IMR-90 (cell line): Measurements from ENCODE around the gene PGK1. TPM values are rescaled to one million over a fixed set of nuclear protein-coding genes. Genes with fewer than 3 reads are reported as not detected.

Experiments used
- ATAC-seq: fragments of 200-7000 bp; cut with Tn5 transposase; 2 replicates; pipeline ENCODE4 v1.9.1; 2020; ENCODE audit warnings: low read depth, mild to moderate bottlenecking, moderate library complexity
- BruUV-seq: library from RNA; stranded (reverse); fragments of 400-500 nt; replicated peaks from 2 replicates; lab custom pipeline; 2021; lab: Mats Ljungman, UMichigan
- CTCF ChIA-PET: fragments of 300-600 bp; formaldehyde crosslinking; extraction: SDS; loops from one replicate; lab custom pipeline; 2021; ENCODE audit warnings: antibody characterized with exemption; lab: Yijun Ruan, JAX
- POLR2A ChIA-PET: fragments of 300-600 bp; sonication (Branson Sonifier 250); formaldehyde crosslinking; loops from one replicate; lab custom pipeline; 2022; ENCODE audit warnings: antibody characterized with exemption; ENCODE audit not compliant: unreplicated experiment; lab: Charles Lee
- DNase-seq: peaks from one replicate; pipeline ENCODE4 v3.0.0; 2013
- H2AFZ ChIP-seq: replicated peaks from 2 replicates; pipeline ENCODE3; 2013; ENCODE audit warnings: low read length, mild to moderate bottlenecking; ENCODE audit not compliant: poor library complexity
- H2AK5ac ChIP-seq: 2 replicates; pipeline ENCODE4 v1.6.1; 2013; ENCODE audit warnings: low read depth, low read length, inconsistent platforms
- H2AK9ac ChIP-seq: replicated peaks from 2 replicates; pipeline ENCODE3; 2013; ENCODE audit warnings: mild to moderate bottlenecking, low read depth, low read length, moderate library complexity; ENCODE audit not compliant: poor library complexity
- H2BK120ac ChIP-seq: 2 replicates; pipeline ENCODE4 v1.6.1; 2013; ENCODE audit warnings: low read depth, low read length, inconsistent platforms
- H2BK15ac ChIP-seq: 3 replicates; pipeline ENCODE4 v1.6.1; 2013; ENCODE audit warnings: low read depth, low read length, inconsistent platforms
- H2BK20ac ChIP-seq: 2 replicates; pipeline ENCODE4 v1.6.1; 2013; ENCODE audit warnings: low read depth, mild to moderate bottlenecking, inconsistent platforms, low read length, moderate library complexity
- H2BK5ac ChIP-seq: 2 replicates; pipeline ENCODE4 v1.6.1; 2013; ENCODE audit warnings: mild to moderate bottlenecking, low read depth, low read length, inconsistent platforms; ENCODE audit not compliant: poor library complexity, severe bottlenecking
- H3K14ac ChIP-seq: replicated peaks from 2 replicates; pipeline ENCODE4 v1.6.1; 2013; ENCODE audit warnings: low read depth, low read length, inconsistent platforms
- H3K18ac ChIP-seq: 2 replicates; pipeline ENCODE4 v1.6.1; 2013; ENCODE audit warnings: low read depth, low read length, control low read depth
- H3K23ac ChIP-seq: 2 replicates; pipeline ENCODE4 v1.6.1; 2013; ENCODE audit warnings: low read depth, low read length, inconsistent platforms
- H3K27ac ChIP-seq: 2 replicates; pipeline ENCODE4 v1.5.1; 2013; ENCODE audit warnings: mild to moderate bottlenecking, control low read depth, low read length; ENCODE audit not compliant: insufficient read depth
- H3K27me3 ChIP-seq: 2 replicates; pipeline ENCODE4 v1.6.1; 2013; ENCODE audit warnings: low read length; ENCODE audit not compliant: control insufficient read depth, insufficient read depth
- H3K36me3 ChIP-seq: 2 replicates; pipeline ENCODE4 v1.6.1; 2013; ENCODE audit warnings: low read length, mixed read lengths; ENCODE audit not compliant: control insufficient read depth, insufficient read depth
- H3K4ac ChIP-seq: 2 replicates; pipeline ENCODE4 v1.6.1; 2013; ENCODE audit warnings: low read depth, low read length, inconsistent platforms
- H3K4me1 ChIP-seq: 2 replicates; pipeline ENCODE4 v1.6.1; 2013; ENCODE audit warnings: low read length, mixed read lengths; ENCODE audit not compliant: control insufficient read depth, insufficient read depth
- H3K4me2 ChIP-seq: 2 replicates; pipeline ENCODE4 v1.6.1; 2013; ENCODE audit warnings: low read depth, mild to moderate bottlenecking, control low read depth, low read length, moderate library complexity
- H3K4me3 ChIP-seq: 2 replicates; pipeline ENCODE4 v1.5.1; 2013; ENCODE audit warnings: low read depth, mild to moderate bottlenecking, control low read depth, low read length, moderate library complexity; ENCODE audit not compliant: insufficient read depth
- H3K56ac ChIP-seq: 2 replicates; pipeline ENCODE4 v1.6.1; 2013; ENCODE audit warnings: low read length, inconsistent platforms; ENCODE audit not compliant: insufficient read depth; ENCODE audit errors: extremely low read depth
- H3K79me1 ChIP-seq, 2 experiments: 2 replicates each; pipeline ENCODE4 v1.6.1; 2013; ENCODE audit warnings: low read length in 2 of 2, inconsistent platforms in 1 of 2, low read depth in 1 of 2
- H3K9ac ChIP-seq: 2 replicates; pipeline ENCODE4 v1.6.1; 2013; ENCODE audit warnings: low read depth, low read length, control low read depth
- H3K9me1 ChIP-seq: 2 replicates; pipeline ENCODE4 v1.6.1; 2013; ENCODE audit warnings: low read length, inconsistent platforms; ENCODE audit not compliant: insufficient read depth
- H3K9me3 ChIP-seq: 2 replicates; pipeline ENCODE4 v1.6.1; 2013; ENCODE audit warnings: low read length; ENCODE audit not compliant: control insufficient read depth, insufficient read depth
- H4K20me1 ChIP-seq: 2 replicates; pipeline ENCODE4 v1.6.1; 2013; ENCODE audit warnings: low read length, inconsistent platforms; ENCODE audit not compliant: insufficient read depth
- H4K5ac ChIP-seq: 2 replicates; pipeline ENCODE4 v1.6.1; 2013; ENCODE audit warnings: mild to moderate bottlenecking, low read depth, low read length, control low read depth
- H4K8ac ChIP-seq, 2 experiments: 2 replicates each; pipeline ENCODE4 v1.6.1; 2013; ENCODE audit warnings: low read depth in 2 of 2, low read length in 2 of 2, control low read depth in 1 of 2, inconsistent platforms in 1 of 2
- H4K91ac ChIP-seq: 2 replicates; pipeline ENCODE4 v1.6.1; 2013; ENCODE audit warnings: low read depth, low read length, inconsistent platforms; ENCODE audit not compliant: insufficient read depth
- CEBPB ChIP-seq: IDR thresholded peaks from 2 replicates; pipeline ENCODE4 v1.6.1; 2012; ENCODE audit warnings: low read depth, low read length, improper control_type of control experiment
- RAD21 ChIP-seq: IDR thresholded peaks from 2 replicates; pipeline ENCODE4 v1.6.1; 2012; ENCODE audit warnings: low read length, improper control_type of control experiment
- SMC3 ChIP-seq: fragments of 150-350 bp; IDR thresholded peaks from 2 replicates; pipeline ENCODE4 v1.6.1; 2016; ENCODE audit warnings: low read depth, mild to moderate bottlenecking, antibody characterized with exemption, low read length, moderate library complexity
- WGBS, 2 experiments: methylation state at CpG; one replicate each; pipeline versions ENCODE4 v1.1.5 to v1.1.7; 2013; ENCODE audit warnings: missing lambda C conversion rate in 2 of 2; ENCODE audit not compliant: insufficient read length in 1 of 2; ENCODE audit errors: extremely low coverage in 2 of 2; 5-methylcytosine and 5-hydroxymethylcytosine counted together
- dilution Hi-C: fragments of 300-500 bp; cut with HindIII; formaldehyde crosslinking; loops from one replicate; pipeline ENCODE4 v1.14.3; 2018; ENCODE audit warnings: low sequenced_read_pairs; ENCODE audit not compliant: unreplicated experiment
- in situ Hi-C: fragments of 300-500 bp; cut with MboI; formaldehyde crosslinking; loops from 3 replicates; pipeline ENCODE4 v1.14.3; 2019; ENCODE audit warnings: low sequenced_read_pairs, inconsistent platforms, mixed read lengths
- intact Hi-C: fragments of 100-400 bp; cut with micrococcal nuclease; formaldehyde crosslinking; loops from 2 replicates; pipeline ENCODE4 v1.10.0; 2022
- polyA plus RNA-seq, 3 experiments: library from polyadenylated mRNA; depleted of rRNA; stranded (reverse); fragments of >200 nt; gene quantifications; 2 replicates each; pipeline ENCODE4 v1.2.3, GENCODE V29; 2012; ENCODE audit warnings: low replicate concordance in 1 of 3
- total RNA-seq: library from RNA; depleted of rRNA; stranded (reverse); fragments of >200 nt; gene quantifications from 2 replicates; pipeline ENCODE4 v1.2.3, GENCODE V29; 2012
- TF ChIP-seq, protein P1 (sequence below): conservative IDR thresholded peaks from 2 replicates; pipeline ENCODE4 v1.5.1; 2012; ENCODE audit warnings: mild to moderate bottlenecking, low read depth, low read length, improper control_type of control experiment

The PGK1 gene
- total and polyA plus RNA-seq, 2 of the 4 experiments (the other 2 are of a cell fraction) = 498 to 744 TPM

DNA sequence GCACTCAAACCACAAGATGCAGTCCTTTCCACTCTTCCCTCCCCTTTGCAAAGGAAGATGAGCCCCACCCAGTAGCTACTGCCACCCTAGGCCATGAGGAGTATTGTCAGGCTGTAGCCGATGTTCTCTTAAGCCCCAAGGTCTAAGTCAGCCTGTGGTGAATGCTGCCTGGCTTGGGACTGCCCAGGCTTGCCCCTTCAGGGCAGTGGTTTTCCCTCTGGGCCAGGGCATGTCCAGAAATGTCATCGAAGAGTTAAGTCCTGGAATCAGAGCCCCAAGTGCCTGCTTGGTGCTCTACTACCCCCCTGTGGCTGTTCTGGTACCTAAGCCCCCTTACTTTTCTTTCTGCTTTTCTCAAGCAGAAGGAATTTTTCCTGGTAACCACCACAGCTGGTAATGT, 11.8 kb upstream of the PGK1 start:
- peak overlapping the region; percentile 81 for H2BK120ac ChIP-seq
- CTCF ChIA-PET = interaction anchor here (0.6 to 1.0 kb wide), 4 partner anchors 10 to 192 kb away, joined by 3 to 4 read pairs (median 4); partner anchors contain the start of gene ATP7A
- intact Hi-C loops = loop anchor here (1.0 kb wide), 2 partner anchors 182 to 193 kb away; partner anchors contain the start of genes ATP7A and COX7B
- dilution Hi-C loops = no loop called here
- BruUV-seq = no TSS peak
- H4K20me1 ChIP-seq = no peaks in the 10 kb centered on the region
- no peaks in the 10 kb centered on the region for H3K36me3 ChIP-seq
- peak overlapping the region; percentile 9; the same call in 1 of the 3 replicates for H2BK15ac ChIP-seq
- in situ Hi-C loops = no loop called here
- no peaks in the 10 kb centered on the region for H3K79me1 ChIP-seq
- H2AFZ ChIP-seq = peak overlapping the region; percentile 88
- peak overlapping the region in 1 of 2 experiments; percentile 54; a peak in 1 of 4 replicates for H4K8ac ChIP-seq
- no peak overlapping the region for H3K23ac ChIP-seq
- no peaks in the 10 kb centered on the region for H3K9me1 ChIP-seq
- no peak overlapping the region for H2AK5ac ChIP-seq
- peaks cover 2% of the 10 kb centered on the region; the same call in 1 of the 2 replicates for H3K4me1 ChIP-seq
- no peak overlapping the region for H3K9ac ChIP-seq
- no peaks in the 10 kb centered on the region for H3K9me3 ChIP-seq
- no peak overlapping the region for H3K14ac ChIP-seq
- no peak overlapping the region for H3K4me3 ChIP-seq
- peak; percentile 71 for DNase-seq
- no peak overlapping the region for H2AK9ac ChIP-seq
- peak overlapping the region; percentile 48; the same call in 1 of the 2 replicates for H2BK20ac ChIP-seq
- no peak overlapping the region for H3K4me2 ChIP-seq
- peak overlapping the region; percentile 42; the same call in 1 of the 2 replicates for H3K18ac ChIP-seq
- no peak overlapping the region for H3K56ac ChIP-seq
- peak overlapping the region; percentile 58 for H4K5ac ChIP-seq
- no CpG with 5 or more reads among the region's 2 CpGs for whole genome bisulfite sequencing, 2 experiments
- H3K27me3 ChIP-seq = no peaks in the 10 kb centered on the region
- H3K4ac ChIP-seq = peak overlapping the region; percentile 41
- H3K27ac ChIP-seq = peak overlapping the region; percentile 45; the same call in 1 of the 2 replicates
- TF ChIP-seq CEBPB (no peak), RAD21 (peak; percentile 75), SMC3 (peak; percentile 44)
- TF ChIP-seq, protein P1, sequence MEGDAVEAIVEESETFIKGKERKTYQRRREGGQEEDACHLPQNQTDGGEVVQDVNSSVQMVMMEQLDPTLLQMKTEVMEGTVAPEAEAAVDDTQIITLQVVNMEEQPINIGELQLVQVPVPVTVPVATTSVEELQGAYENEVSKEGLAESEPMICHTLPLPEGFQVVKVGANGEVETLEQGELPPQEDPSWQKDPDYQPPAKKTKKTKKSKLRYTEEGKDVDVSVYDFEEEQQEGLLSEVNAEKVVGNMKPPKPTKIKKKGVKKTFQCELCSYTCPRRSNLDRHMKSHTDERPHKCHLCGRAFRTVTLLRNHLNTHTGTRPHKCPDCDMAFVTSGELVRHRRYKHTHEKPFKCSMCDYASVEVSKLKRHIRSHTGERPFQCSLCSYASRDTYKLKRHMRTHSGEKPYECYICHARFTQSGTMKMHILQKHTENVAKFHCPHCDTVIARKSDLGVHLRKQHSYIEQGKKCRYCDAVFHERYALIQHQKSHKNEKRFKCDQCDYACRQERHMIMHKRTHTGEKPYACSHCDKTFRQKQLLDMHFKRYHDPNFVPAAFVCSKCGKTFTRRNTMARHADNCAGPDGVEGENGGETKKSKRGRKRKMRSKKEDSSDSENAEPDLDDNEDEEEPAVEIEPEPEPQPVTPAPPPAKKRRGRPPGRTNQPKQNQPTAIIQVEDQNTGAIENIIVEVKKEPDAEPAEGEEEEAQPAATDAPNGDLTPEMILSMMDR = peak; percentile 66
- peak; percentile 94 for ATAC-seq
- H4K91ac ChIP-seq = no peak overlapping the region; the same call in 1 of the 2 replicates
- no peak overlapping the region for H2BK5ac ChIP-seq
- POLR2A ChIA-PET = no interaction called here
